ENCODE measurements around the gene EPRS1.

Gene EPRS1

DNA sequence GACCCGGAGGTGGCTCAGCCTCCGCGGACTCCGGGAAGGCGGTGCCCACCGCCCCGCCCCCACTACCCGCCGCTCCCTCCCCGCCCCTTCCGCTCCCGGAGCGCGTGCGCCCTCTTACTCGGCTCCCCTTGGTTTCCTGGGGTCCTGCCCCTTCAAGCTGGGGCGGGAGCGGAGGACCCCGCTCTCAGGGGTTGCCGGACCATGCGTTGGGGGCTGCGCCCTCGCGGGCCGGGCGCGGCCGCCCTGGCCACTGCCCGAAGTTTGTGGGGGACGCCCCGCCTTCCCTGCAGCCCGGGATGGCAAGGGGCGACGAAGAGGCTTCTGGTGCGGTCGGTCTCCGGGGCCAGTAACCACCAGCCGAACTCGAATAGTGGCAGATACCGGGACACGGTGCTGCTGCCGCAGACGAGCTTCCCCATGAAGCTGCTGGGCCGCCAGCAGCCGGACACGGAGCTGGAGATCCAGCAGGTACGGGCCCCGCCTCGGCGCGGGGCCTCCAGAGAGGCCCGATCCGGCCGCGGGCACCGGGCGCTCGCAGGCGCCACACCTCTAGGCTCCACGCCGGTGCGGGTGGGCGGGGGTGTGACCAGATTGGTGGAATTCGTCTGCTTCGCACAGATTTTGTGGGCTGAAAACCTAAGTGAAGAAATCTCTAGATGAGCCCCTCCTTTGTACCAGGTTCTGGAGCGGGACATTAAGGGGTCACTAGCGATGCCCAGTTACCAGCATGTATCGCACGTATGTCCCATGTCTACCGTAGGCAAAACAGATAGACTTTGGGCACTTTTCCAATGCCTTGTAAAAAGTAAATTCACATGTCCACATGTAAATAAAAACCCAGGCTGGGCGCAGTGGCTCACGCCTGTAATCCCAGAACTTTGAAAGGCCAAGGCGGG, 48.0 kb upstream of the EPRS1 start, which contains the start of gene IARS2 (continued):
- TF ChIP-seq ZNF391 (tag by site-specific recombination; IDR thresholded peaks at IDR 0.05; ENCODE audit: borderline replicate concordance, low read depth) (no peak; the same call in 1 of the 2 replicates), SP7 (tag by site-specific recombination; IDR thresholded peaks at IDR 0.05) (no peak; the same call in 1 of the 2 replicates), ZNF24 (tag by site-specific recombination; IDR thresholded peaks at IDR 0.05) (no peak), ZNF19 (tag by site-specific recombination; IDR thresholded peaks at IDR 0.05; ENCODE audit: low read depth) (no peak), ZNF423 (tag by site-specific recombination; IDR thresholded peaks at IDR 0.05) (no peak), KLF16 (tag by site-specific recombination; IDR thresholded peaks at IDR 0.05) (peak; percentile 46; the same call in 1 of the 2 replicates), ZNF830 (tag by site-specific recombination; IDR thresholded peaks at IDR 0.05; ENCODE audit: low read depth) (no peak), ZNF548 (tag by site-specific recombination; IDR thresholded peaks at IDR 0.05) (no peak), BCL11A (tag by site-specific recombination; IDR thresholded peaks at IDR 0.05; ENCODE audit: low read depth) (no peak), ZNF341 (tag by site-specific recombination; IDR thresholded peaks at IDR 0.05; ENCODE audit: low read depth) (peak; percentile 60; the same call in 1 of the 2 replicates), KLF10 (tag by site-specific recombination; IDR thresholded peaks at IDR 0.05) (peak; percentile 83), ZXDB (tag by site-specific recombination; IDR thresholded peaks at IDR 0.05) (peak; percentile 94), ZBTB7A (tag by site-specific recombination; IDR thresholded peaks at IDR 0.05; ENCODE audit: low read depth) (no peak), KLF9 (tag by site-specific recombination; IDR thresholded peaks at IDR 0.05; ENCODE audit: low read depth) (peak; percentile 80), OSR2 (tag by site-specific recombination; IDR thresholded peaks at IDR 0.05) (no peak), ZNF169 (tag by site-specific recombination; IDR thresholded peaks at IDR 0.05) (no peak)
- TF ChIP-seq, protein P1, sequence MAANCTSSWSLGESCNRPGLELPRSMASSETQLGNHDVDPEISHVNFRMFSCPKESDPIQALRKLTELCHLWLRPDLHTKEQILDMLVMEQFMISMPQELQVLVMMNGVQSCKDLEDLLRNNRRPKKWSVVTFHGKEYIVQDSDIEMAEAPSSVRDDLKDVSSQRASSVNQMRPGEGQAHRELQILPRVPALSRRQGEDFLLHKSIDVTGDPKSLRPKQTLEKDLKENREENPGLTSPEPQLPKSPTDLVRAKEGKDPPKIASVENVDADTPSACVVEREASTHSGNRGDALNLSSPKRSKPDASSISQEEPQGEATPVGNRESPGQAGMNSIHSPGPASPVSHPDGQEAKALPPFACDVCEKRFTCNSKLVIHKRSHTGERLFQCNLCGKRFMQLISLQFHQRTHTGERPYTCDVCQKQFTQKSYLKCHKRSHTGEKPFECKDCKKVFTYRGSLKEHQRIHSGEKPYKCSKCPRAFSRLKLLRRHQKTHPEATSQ (tag by site-specific recombination; IDR thresholded peaks at IDR 0.05), result peak; percentile 48; the same call in 1 of the 2 replicates
- TF ChIP-seq, protein P2, sequence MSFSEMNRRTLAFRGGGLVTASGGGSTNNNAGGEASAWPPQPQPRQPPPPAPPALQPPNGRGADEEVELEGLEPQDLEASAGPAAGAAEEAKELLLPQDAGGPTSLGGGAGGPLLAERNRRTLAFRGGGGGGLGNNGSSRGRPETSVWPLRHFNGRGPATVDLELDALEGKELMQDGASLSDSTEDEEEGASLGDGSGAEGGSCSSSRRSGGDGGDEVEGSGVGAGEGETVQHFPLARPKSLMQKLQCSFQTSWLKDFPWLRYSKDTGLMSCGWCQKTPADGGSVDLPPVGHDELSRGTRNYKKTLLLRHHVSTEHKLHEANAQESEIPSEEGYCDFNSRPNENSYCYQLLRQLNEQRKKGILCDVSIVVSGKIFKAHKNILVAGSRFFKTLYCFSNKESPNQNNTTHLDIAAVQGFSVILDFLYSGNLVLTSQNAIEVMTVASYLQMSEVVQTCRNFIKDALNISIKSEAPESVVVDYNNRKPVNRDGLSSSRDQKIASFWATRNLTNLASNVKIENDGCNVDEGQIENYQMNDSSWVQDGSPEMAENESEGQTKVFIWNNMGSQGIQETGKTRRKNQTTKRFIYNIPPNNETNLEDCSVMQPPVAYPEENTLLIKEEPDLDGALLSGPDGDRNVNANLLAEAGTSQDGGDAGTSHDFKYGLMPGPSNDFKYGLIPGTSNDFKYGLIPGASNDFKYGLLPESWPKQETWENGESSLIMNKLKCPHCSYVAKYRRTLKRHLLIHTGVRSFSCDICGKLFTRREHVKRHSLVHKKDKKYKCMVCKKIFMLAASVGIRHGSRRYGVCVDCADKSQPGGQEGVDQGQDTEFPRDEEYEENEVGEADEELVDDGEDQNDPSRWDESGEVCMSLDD (tag by site-specific recombination; IDR thresholded peaks at IDR 0.05), result peak; percentile 92
- TF ChIP-seq, protein P3, sequence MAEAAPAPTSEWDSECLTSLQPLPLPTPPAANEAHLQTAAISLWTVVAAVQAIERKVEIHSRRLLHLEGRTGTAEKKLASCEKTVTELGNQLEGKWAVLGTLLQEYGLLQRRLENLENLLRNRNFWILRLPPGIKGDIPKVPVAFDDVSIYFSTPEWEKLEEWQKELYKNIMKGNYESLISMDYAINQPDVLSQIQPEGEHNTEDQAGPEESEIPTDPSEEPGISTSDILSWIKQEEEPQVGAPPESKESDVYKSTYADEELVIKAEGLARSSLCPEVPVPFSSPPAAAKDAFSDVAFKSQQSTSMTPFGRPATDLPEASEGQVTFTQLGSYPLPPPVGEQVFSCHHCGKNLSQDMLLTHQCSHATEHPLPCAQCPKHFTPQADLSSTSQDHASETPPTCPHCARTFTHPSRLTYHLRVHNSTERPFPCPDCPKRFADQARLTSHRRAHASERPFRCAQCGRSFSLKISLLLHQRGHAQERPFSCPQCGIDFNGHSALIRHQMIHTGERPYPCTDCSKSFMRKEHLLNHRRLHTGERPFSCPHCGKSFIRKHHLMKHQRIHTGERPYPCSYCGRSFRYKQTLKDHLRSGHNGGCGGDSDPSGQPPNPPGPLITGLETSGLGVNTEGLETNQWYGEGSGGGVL (tag by site-specific recombination; IDR thresholded peaks at IDR 0.05), result peak; percentile 58
- TF ChIP-seq, protein P4, sequence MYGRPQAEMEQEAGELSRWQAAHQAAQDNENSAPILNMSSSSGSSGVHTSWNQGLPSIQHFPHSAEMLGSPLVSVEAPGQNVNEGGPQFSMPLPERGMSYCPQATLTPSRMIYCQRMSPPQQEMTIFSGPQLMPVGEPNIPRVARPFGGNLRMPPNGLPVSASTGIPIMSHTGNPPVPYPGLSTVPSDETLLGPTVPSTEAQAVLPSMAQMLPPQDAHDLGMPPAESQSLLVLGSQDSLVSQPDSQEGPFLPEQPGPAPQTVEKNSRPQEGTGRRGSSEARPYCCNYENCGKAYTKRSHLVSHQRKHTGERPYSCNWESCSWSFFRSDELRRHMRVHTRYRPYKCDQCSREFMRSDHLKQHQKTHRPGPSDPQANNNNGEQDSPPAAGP (tag by site-specific recombination; IDR thresholded peaks at IDR 0.05), result 0 out of 2 replicates have a peak, but pooled peaks have one; percentile 53
- TF ChIP-seq, protein P5, sequence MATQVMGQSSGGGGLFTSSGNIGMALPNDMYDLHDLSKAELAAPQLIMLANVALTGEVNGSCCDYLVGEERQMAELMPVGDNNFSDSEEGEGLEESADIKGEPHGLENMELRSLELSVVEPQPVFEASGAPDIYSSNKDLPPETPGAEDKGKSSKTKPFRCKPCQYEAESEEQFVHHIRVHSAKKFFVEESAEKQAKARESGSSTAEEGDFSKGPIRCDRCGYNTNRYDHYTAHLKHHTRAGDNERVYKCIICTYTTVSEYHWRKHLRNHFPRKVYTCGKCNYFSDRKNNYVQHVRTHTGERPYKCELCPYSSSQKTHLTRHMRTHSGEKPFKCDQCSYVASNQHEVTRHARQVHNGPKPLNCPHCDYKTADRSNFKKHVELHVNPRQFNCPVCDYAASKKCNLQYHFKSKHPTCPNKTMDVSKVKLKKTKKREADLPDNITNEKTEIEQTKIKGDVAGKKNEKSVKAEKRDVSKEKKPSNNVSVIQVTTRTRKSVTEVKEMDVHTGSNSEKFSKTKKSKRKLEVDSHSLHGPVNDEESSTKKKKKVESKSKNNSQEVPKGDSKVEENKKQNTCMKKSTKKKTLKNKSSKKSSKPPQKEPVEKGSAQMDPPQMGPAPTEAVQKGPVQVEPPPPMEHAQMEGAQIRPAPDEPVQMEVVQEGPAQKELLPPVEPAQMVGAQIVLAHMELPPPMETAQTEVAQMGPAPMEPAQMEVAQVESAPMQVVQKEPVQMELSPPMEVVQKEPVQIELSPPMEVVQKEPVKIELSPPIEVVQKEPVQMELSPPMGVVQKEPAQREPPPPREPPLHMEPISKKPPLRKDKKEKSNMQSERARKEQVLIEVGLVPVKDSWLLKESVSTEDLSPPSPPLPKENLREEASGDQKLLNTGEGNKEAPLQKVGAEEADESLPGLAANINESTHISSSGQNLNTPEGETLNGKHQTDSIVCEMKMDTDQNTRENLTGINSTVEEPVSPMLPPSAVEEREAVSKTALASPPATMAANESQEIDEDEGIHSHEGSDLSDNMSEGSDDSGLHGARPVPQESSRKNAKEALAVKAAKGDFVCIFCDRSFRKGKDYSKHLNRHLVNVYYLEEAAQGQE (tag by site-specific recombination; IDR thresholded peaks at IDR 0.05), result 0 out of 2 replicates have a peak, but pooled peaks have one; percentile 15
